ENCODE measurements around the gene VPS26B.
"Not testable (repeated sequence)": the region's sequence is repeated elsewhere in the genome, so short reads cannot be mapped to it uniquely, and the experiment has no call there.

Gene VPS26B

GRCh38 chr11:134281635-134282034, 57.2 kb downstream of the VPS26B start:
- not testable (repeated sequence) for DNase-seq (ENCODE audit: low read depth, low spot score)

- no peak for DNase-seq (ENCODE audit: low read depth, low spot score)
Observed at GRCh38 chr11:134282121-134283045, 57.9 kb downstream of the VPS26B start.

GRCh38 chr11:134283461-134284230, 59.2 kb downstream of the VPS26B start:
- DNase-seq (ENCODE audit: low read depth, low spot score) = no peak

DNA sequence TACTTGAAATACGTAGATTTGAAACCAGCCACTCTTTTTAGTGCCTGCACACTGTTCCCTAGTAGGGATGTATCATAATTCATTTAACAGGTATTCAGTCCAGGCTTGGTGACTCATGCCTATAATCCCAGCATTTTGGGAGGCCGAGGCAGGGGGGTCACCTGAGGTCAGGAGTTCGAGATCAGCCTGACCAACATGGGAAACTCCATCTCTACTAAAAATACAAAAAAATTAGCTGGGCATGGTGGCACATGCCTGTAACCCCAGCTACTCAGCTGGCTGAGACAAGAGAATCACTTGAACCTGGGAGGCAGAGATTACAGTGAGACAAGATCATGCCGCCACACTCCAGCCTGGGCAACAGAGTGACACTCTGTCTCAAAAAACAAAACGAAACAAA, 59.9 kb downstream of the VPS26B start:
- not testable (repeated sequence) for DNase-seq (ENCODE audit: low read depth, low spot score)

- no peak for DNase-seq (ENCODE audit: low read depth, low spot score)
Observed at GRCh38 chr11:134287561-134287960, 63.1 kb downstream of the VPS26B start.

GRCh38 chr11:134288486-134288885, 64.0 kb downstream of the VPS26B start:
- DNase-seq (ENCODE audit: low read depth, low spot score) = no peak

DNA sequence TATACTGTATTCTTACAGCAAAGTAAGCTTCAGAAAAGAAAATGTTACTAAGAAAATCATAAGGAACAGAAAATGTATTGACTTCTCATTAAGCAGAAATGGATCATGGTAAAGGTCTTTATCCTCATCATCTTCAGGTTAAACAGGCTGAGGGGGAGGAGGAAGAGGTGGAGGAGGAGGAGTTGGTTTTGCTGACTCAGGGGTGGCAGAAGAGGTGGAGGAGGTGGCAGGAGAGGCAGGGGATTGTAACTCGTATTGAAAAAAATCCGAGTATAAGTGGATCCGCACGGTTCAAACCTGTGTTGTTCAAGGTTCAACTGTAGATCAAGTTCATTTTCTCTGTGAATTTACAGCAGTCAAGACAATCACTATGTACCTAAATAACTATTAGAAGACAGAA, 64.7 kb downstream of the VPS26B start:
- no peak for DNase-seq (ENCODE audit: low read depth, low spot score)

DNA sequence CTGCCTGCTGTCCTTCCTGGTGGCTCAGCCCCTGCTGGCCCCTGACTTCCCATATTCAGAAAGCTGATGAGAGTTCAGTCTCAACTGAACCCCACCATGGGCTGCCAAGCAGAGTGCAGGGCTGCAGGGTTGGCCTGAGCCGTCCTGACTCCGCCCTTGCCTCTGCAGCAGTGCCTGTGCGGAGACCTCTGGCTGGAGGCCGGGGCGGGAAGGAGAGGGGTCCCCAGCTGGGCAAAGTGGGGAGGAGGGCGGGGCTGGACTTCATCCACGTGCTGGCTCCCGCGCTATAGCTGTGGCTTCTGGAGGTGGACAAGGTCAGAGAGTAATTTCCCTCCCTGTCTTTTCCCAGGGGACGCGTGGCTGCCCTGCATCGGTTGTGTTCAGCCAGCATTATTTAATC, 65.3 kb downstream of the VPS26B start:
- no peak for DNase-seq (ENCODE audit: low read depth, low spot score)

DNA sequence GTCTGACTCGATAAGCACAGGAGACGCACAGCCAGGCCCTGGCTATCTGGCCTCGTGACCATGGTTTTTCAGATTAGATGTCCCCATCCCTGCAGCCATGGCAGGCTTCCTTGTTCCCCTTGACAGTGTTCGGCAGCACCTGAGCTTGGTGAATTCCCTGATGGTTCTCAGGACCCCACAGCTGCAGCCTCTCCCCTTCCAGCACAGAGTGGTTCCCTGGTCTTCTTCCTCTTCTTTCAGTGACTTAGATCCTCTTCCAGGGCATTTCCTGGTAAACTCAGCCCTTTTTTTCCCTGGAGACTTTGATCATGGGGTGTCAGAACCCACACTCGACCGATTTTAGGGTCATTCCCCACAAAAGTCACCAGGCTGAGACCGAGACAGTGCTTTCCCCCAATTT, 66.2 kb downstream of the VPS26B start:
- DNase-seq (ENCODE audit: low read depth, low spot score) = no peak

DNA sequence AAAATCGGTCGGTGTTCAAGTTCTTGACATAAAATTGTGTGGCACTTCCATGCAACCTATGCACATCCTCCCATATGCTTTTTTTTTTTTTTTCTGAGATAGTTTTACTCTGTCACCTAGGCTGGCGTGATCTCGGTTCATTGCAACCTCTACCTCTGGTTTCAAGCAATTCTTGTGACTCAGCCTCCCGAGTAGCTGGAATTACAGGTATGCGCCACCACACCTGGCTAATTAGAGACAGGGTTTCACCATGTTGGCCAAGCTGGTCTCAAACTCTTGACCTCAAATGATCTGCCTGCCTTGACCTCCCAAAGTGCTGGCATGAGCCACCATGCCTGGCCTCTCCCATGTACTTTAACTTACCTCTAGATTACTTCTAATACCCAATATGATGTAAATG, 66.7 kb downstream of the VPS26B start:
- DNase-seq (ENCODE audit: low read depth, low spot score) = no peak

GRCh38 chr11:134292661-134293060, 68.2 kb downstream of the VPS26B start:
- no peak for DNase-seq (ENCODE audit: low read depth, low spot score)

DNA sequence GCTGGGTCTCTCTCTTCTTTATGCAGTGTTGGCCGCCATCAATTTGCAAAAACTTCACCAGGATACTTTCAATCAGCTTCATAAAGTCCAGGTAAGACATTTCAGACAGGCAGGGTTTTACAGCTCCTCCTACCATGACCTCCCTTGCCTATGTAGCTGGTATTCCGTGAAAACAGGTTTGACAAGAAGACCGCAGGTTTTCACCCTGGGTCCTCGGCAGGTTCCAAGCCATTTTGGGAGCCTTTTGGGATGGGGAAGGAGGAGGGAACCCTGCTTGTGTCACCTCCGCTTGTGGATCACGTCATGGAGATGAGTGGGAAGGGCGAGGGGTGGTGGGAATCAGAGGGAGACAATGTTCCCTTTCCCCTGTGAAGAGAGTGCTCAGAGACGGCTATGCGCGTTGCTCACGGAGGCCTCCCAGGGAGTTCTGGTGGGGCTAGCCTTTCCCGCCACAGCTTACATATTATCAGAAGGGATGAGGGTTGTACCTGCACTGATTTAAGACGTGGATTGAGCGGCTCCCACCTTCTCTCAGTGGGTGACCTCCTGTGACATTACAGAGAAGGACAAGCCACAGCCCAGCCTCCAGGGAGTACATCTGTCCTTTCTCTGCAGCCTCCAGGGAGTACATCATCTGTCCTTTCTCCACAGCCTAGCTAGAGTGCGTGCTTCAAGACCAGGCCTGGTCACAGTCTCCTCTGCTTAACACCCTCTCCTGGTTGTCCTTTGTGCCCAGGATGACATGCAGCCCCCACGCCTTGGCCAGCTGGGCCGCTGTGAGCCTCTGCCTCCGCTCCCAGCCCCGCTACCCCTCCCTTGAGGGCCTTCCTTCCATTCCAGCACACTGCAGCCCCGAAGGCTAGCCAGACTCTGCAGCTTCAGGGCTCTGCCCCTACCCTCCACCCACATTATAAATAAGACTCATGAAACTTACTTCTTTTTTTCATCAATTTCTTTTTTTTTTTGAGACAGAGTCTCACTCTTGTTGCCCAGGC, 68.9 kb downstream of the VPS26B start:
- DNase-seq (ENCODE audit: low read depth, low spot score) = no peak

- DNase-seq (ENCODE audit: low read depth, low spot score) = no peak
Observed at GRCh38 chr11:134294664-134295063, 70.2 kb downstream of the VPS26B start.

All from smooth muscle cell of the brain vasculature (primary cell).